ENCODE data around the gene SBF2. TPM values are rescaled to one million over a fixed set of nuclear protein-coding genes. Genes with fewer than 3 reads are reported as not detected.

The SBF2 gene
- total RNA-seq, 4 donors from 2014 or later, result 29.7 to 60.4 (median 36.0) TPM

GRCh38 chr11:9957072-9957471, 336.9 kb downstream of the SBF2 start:
- TF ChIP-seq POLR2A (IDR thresholded peaks at IDR 0.05), result no peak
- TF ChIP-seq CTCF (IDR thresholded peaks at IDR 0.05), result no peak
- WGBS, 2 donors, result 94 to 95% methylated on average over 4 of the region's 4 CpGs
- no peak overlapping the region for H3K4me3 ChIP-seq (ENCODE audit: low read depth, poor library complexity, severe bottlenecking)
- no peak for DNase-seq (ENCODE audit: low spot score in 2 of 2)
- intact Hi-C loops (cut with DNase I; ENCODE audit: low total_unique reads), result no loop called here

GRCh38 chr11:9956483-9956882, 337.5 kb downstream of the SBF2 start:
- TF ChIP-seq POLR2A (IDR thresholded peaks at IDR 0.05), result no peak
- no peak for TF ChIP-seq CTCF (IDR thresholded peaks at IDR 0.05)
- intact Hi-C loops (cut with DNase I; ENCODE audit: low total_unique reads), result no loop called here
- WGBS, 2 donors, result 93 to 94% methylated on average over 2 of the region's 2 CpGs
- DNase-seq (ENCODE audit: low spot score in 2 of 2), result no peak
- no peak overlapping the region for H3K4me3 ChIP-seq (ENCODE audit: low read depth, poor library complexity, severe bottlenecking)

GRCh38 chr11:9955391-9955790, 338.6 kb downstream of the SBF2 start:
- TF ChIP-seq POLR2A (IDR thresholded peaks at IDR 0.05), result no peak
- no peak for TF ChIP-seq CTCF (IDR thresholded peaks at IDR 0.05)
- 98 to 100% methylated on average over 1 of the region's 1 CpG for WGBS, 2 donors

GRCh38 chr11:9953994-9954626, 339.9 kb downstream of the SBF2 start:
- intact Hi-C loops (cut with DNase I; ENCODE audit: low total_unique reads), result no loop called here
- TF ChIP-seq CTCF (IDR thresholded peaks at IDR 0.05), result no peak
- no peak for TF ChIP-seq POLR2A (IDR thresholded peaks at IDR 0.05)
- DNase-seq (ENCODE audit: low spot score in 2 of 2), result no peak
- H3K4me3 ChIP-seq (ENCODE audit: low read depth, poor library complexity, severe bottlenecking), result no peak overlapping the region
- WGBS, 2 donors, result 70 to 77% methylated on average over 3 of the region's 3 CpGs

More at GRCh38 chr11:9955391-9955790, 338.6 kb downstream of the SBF2 start:
- no peak for DNase-seq (ENCODE audit: low spot score in 2 of 2)
- H3K4me3 ChIP-seq (ENCODE audit: low read depth, poor library complexity, severe bottlenecking), result no peak overlapping the region
- intact Hi-C loops (cut with DNase I; ENCODE audit: low total_unique reads), result no loop called here

- intact Hi-C loops (cut with DNase I; ENCODE audit: low total_unique reads), result no loop called here
- H3K4me3 ChIP-seq (ENCODE audit: low read depth, poor library complexity, severe bottlenecking), result no peak overlapping the region
- no peak for DNase-seq (ENCODE audit: low spot score in 2 of 2)
- no peak for TF ChIP-seq CTCF (IDR thresholded peaks at IDR 0.05)
- 94 to 99% methylated on average over 3 of the region's 3 CpGs for WGBS, 2 donors
These were observed 341.4 kb downstream of the SBF2 start for GRCh38 chr11:9952511-9953196.

Data from lower leg skin (tissue), 4 donors.